Hepatic stellate cell (primary cell): ENCODE data around the gene PAX7.
"Not testable (repeated sequence)": the region's sequence is repeated elsewhere in the genome, so short reads cannot be mapped to it uniquely, and the experiment has no call there.

ENCODE experiments used
- DNase-seq: peaks from one replicate; pipeline ENCODE4 v3.0.0; 2011; ENCODE audit warnings: low spot score

The PAX7 gene

DNA sequence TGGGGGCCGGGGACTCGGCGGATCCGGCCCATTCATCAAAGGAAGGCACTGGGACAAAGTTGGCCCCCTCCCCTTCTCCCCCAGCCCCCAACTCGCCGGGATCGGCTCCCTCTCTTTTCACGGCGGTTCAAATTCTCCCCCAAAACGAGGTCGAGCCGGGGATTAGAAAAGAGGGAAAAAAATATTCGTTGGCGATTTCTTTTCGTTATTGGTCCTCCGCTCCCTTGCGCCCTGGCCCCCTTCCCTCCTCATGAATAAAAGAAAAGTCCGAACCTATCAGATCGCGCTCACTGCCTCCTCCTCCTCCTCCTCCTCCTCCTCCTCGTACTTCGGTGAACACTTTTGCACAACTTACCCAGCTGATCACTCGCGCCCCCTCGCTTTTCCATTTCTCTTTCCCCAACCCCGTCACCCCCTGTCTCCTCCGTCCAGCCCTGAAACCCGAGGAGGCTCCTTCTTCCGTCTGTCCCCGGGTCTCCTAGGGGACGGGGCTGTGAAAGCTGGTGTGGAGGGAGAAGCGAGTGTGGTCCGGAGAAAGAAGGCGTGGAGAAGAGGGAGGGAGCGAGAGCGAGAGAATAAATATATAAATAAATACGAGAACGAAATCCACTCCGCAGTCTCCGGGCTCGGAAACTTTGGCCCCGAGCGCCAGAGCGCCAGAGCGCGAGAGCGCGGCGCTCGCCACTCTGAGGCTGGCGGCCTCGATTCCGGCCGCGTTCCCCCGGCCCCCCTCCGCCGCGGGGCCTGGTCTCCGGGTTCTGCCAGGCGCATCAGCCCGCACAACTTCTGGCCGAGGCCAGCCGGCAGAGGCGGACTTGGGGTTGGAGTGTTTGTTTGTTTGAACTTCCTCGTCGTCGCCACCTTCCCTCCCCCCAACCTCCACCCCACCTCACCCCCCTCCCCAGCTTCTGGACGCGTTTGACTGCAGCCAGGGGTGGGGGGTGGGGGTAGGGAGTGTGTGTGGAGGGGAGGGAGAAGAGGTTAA, at the start of gene PAX7:
TSS of gene PAX7 (plus strand) at position 336 of the 985 bp plus-strand sequence. CDS start 758 bp downstream, outside the sequence.
- DNase-seq, result no peak

DNA sequence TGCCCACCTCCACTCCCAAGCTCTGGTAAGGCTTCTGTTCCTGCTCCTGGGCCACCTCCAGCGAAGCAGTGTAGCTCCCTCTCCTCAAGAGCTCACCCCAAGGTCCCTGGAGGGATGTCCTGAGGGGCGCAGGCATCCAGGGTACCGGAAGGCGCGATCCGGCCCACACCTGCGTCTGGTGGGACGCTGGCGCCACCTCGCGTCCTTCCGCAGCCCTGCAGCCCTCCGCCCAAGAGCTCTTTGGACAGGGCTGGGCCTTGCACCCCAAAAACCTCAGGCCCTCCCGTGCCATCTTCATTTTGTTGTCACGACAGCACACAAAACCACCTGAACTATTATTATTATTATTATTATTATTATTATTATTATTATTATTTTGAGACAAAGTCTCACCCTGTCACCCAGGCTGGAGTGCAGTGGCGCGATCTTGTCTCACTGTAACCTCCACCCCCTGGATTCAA, 49.2 kb upstream of the PAX7 start:
- no peak for DNase-seq

DNA sequence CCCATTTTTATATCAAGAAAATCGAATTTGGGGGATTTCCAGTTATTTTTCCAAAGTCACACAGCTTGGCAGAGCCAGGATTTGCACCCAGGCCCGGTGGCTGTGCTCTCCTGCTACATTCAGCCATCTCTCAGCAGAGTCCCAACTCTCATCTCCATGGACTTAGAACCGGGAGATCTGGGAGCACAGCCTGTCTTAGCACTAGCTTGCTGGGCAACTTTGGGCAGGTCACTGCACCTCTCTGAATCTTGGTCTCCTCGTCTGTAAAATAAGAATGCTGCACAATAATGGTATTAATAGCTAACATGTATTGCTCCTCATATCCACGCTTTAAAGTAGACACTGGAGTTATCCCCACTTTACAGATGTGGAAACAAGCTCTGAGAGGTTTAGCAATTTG, 47.8 kb upstream of the PAX7 start:
- DNase-seq, result no peak

DNA sequence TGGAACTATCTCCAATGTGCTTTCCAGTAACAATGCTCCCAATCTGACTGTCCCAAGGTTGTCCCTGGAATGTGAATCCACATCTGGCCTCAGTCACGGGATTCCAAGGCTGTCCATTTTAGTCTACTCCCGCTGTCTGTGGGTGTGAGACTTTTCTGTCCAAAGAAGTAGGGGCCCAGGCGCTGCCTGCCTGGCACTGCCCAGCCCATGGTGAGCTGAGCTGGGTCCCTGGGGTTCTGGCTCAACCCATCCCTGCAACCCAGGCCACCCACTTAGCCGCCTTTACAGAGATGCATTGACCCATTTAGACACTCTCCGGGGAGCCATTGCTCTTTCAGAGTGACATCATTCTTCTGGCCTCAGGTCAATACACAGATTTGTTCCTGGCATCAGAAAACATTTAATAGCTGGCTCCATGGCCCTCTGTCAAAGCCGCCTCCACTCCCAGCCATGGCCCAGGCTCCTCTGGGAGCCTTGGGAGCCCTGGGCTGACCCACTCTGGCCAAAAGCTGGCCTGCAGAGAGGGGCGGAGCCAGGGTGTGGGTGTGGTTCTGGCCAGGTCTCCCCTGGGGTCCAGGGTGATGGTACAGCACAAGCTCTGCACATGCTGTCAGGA, 47.2 kb upstream of the PAX7 start:
- no peak for DNase-seq

DNA sequence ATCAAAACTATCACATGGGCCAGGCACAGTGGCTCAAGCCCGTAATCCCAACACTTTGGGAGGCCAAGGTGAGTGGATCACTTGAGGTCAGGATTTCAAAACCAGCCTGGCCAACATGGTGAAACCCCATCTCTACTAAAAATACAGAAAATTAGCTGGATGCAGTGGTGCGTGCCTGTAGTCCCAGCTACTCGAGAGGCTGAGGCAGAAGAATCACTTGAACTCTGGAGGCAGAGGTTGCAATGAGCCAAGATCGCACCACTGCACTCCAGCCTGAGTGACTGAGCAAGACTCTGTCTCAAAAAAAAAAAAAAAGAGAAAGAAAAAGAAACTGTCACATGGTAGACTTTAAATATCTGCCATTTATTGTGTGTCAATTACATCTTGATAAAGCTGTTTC, 44.6 kb upstream of the PAX7 start:
- DNase-seq, result not testable (repeated sequence)

DNA sequence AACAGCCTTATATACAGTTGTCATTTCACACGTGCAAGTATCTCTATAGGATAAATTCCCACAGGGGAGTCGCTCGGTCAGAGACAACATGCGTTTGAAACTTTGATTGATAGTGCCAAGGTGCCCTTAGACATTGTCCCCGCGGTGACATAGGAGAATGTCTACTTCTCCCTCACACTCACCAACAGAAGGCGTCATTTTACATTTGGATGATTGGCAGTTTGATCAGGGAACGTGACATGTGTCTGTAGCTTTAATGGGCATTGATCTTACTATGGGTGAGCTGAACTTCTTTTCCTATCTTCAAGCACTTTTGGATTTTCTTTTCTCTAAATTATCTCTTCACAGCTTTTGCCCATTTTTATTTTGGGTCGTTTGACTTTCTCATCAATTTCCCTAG, 42.6 kb upstream of the PAX7 start:
- DNase-seq, result no peak

DNA sequence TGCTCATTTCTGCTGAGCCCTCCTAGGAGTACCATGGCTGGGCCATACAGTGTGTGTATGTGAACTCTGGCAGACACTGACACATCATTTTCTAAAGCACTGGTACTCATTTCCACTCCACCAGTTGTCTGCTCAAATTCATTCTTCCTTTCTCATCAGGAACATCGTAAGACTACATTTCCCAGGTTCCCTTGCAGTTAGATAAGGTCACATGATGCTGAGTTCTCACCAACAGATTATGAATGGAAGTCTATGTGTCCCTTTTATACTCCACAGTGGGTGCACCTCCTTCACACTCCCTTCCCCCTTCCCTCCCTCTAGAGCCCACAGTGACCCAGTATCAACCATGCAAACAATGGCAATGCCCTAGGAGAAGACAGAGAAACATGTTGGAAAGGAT, 38.3 kb upstream of the PAX7 start:
- no peak for DNase-seq

DNA sequence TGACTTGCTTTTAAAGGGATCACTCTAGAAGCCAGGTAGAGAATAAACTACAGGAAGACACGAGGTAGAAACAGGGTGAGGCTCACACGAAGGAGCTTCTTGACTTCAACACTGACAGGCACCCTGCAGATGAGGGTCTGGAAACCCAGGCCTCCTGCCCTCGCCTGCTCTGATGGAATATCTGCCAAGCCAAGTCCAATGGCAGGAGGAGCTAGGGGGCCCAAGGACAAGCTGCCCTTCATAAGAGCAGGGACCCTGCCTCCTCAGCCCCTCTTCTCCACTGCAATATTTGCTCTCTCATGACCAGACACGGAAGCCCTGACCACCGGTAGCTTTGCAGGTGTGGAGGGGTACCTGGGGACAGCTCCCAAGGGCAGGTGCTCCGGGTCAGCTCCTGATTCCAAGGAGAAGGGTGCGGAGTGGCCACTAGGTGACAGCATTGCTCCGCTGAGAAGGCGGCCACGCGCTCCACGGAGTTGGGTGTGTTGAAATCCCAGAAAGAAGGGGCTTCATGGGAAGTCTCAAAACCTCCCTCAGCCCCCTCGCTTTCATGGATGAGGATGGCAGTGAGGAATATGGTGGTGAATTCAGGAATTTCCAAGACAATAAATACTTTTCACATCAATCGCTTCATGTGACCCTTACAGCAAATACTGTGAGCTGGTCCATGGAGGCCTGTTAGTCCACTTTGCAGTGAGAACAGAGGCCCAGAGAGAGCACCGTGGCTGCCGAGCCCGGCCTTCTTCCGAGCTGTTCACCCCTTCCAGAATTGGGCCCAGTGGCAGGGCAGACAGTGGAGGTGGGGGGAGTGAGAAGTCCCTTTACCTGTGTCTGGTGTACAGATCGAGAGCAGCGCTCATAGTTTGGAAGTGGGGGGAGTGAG, 33.2 kb upstream of the PAX7 start:
- peak; percentile 54 for DNase-seq

DNA sequence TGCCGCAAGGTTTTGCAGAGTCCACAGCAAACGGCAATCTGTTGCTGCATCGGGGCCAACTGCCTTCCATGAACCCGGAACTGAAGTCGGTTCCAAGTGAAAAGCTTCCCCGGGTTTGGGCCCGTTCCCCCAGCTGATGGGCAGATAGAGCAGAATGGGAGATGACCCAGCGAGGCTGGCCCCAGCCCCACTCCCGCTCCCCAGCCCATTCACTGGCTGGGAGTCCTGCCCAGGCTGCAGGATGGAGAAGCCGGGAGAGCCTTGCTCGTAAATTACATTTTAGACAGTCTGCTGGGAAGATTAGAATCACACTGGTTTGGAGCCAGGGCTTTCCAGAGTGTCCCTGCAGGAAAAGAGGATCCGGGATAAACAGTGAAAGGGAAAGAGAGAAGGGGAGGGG, 31.6 kb upstream of the PAX7 start:
- DNase-seq, result no peak

DNA sequence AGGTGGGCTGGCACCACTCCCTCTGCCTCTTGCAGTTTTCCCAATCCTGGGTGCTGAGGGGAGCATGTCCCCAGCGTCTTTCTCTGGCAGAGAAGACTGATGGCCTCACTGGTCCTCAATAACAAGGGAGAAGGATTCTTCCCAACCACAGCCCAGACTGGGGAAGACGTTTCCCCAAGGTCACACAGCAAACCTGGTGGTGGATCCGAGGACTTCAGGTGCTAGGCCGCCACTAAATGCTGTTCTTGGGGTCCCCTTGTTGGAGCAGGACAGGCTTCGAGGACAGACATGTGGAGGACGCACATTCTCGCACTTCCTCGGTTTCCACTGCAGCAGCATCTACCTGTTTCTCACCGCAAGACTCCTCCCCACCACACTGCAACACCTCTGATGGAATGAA, 30.9 kb upstream of the PAX7 start:
- DNase-seq, result no peak

DNA sequence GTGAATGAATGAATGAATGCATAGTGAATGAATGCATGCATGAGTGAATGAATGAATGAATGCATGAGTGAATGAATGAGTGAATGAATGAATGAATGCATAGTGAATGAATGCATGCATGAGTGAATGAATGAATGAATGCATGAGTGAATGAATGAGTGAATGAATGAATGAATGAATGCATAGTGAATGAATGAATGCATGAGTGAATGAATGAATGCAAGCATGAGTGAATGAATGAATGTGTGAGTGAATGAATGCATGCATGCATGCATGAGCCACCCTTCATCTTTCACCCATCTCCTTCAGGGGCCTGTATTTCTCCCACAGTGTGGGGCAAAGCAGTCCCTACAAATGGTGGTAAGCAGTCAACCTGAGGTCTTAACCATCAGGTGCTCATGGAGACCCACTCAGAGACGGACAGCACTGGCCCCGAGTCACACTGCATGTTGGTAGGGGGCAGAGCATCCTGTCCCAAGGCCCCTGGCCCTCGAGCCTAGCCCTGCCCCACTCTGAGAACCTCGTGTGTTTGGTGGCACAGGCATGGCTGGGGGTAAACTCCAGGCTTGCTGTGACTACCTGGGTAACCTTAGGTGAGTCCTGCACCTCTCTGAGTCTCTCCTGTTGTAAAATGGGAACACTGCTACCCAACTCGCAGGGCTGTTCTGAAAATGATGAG, 28.0 kb upstream of the PAX7 start:
- DNase-seq, result no peak

DNA sequence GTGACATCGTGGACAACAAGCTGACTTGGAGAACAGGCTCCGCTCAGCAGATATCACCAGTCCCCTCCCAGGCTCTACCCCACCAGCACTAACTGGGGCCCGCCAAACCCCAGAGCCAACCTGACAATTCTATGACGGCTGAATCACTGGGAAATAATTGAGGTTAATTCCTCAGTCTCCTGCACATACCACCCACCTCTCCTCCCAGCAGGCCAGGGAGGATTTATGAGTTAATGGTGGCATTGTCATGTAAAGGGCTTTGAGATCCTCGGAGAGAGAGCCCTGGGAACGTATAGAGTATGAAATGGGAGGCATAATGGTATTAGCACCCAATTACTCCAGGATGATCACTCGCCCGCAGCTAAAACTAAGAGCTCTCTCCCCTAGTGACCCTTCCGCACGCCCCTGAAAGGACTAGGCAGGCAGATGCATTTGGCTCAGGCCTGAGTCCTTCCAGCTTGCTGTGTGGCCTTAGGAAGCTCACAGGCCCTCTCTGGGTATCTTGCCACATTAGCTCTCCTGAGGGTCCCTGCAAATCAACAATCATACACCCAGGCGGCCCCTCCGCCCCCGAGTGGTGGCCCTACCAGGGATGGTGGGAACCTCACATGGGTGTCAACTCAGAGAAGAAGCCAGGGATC, 27.3 kb upstream of the PAX7 start:
- DNase-seq, result no peak

DNA sequence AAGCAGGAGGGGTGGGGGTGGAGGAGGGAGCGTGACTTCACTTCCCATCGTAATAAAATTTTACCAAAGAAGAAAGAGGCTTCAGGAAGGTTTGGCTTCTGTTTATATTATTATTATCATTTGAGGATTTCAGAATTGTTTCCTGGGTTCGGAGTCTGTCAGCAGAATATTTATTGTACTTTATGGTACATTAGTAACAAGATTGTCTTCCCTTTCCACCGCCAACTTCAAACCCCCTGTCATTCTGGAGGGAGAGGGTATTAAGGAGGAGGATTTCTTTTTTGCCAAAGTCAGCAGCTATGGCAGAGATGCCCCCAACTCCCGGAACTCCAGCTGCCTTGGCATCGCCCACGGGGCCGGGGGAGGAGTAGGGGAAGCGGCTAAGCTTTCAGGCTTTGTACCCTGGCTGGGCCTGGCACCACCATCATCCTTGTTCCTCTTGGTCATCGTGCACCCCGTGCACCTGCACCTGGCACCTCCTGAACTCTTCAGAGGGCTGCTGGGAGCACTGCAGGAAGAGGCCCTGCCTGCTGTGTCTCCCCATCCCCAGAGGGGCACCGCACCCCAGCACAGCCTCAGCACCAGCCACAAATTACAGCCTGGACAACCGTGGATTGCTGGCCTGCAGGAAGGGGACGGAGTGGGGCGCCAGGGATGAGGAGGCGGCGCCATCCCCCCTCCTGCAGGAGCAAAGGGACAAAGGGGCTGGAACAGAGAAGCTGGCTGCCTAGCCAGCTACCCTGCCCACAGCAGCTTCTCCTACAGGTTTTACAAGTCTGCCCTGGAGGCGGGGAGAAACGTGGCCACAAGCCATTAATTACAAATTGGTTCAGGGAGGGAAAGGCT, 24.0 kb upstream of the PAX7 start:
- no peak for DNase-seq

DNA sequence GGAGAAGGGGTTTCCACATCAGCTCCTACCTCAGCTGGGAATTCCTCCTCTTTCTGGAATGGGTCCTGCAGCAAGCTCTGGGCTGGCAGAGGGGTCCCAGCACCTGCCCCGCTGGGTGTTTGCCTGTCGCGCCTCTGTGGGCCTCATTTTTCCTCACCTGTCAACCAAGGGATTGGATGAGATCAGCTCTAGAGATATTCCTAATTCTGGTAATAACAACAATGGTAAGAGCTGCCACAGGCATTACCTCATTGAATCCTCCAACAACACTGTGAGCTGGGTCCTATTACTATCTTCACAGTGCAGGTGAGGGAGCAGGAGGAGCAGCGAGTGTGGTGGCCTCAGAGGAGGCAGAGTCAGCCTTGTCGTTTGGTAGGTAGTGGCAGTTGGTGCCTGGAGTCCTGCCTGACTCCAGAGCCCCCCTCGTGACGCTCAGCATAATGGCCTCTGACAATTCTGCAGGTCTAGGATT, 23.3 kb upstream of the PAX7 start:
- DNase-seq, result no peak

DNA sequence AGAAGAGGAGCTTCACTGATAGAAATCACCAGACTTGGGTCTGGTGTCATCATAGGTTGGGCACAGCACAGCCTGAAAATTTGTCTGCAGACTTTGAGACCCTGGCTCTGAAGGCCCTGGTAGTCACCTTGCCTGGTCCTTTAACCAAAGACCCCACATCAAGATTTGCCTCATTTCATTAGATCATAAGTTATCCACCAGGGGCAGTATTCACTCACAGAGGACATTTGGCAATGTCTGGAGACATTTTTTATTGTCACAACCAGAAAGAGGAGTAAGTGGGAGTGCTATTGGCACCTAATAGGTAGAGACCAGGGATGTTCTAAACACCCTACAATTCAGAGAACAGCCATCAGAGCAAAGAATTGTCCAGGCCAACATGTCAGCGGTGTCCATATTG, 22.1 kb upstream of the PAX7 start:
- no peak for DNase-seq

DNA sequence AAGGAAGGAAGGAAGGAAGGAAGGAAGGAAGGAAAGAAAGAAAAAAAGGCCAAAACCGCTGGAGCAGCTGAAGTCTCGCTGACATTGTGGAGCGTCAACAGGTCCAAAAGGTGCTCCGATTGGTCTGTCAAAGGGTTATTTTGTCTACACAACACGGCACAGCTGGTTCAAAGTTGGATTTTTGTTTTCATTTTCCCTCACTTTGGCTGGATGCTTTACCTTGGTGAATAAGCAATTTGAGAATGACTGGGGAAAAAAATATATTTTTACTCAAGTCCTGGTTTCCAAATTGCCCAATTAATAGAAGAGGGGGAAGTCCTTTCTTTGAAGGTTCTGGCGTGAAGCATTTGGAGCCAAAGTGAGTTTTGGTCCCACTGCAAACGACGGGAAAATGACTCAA, 19.3 kb upstream of the PAX7 start:
- DNase-seq, result no peak

DNA sequence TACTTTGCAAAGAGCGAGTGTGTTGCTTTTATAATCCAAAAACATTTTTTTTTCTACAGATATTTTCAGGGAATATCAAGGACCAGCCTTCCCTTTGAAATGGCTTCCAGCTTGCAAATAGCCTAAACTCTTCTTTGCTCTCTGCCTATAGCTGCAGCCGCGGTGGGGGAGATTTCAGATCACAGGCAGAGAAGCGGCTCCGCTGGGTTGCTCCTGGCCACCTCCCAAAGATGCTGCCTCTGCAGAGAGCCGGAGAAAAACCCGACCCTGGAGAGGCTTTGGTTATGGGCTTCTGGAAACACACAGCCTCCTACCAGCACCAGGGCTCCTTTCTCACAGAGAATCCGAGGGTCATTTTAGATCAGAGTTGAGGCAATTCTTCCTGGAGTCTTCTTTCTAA, 18.6 kb upstream of the PAX7 start:
- DNase-seq, result no peak

DNA sequence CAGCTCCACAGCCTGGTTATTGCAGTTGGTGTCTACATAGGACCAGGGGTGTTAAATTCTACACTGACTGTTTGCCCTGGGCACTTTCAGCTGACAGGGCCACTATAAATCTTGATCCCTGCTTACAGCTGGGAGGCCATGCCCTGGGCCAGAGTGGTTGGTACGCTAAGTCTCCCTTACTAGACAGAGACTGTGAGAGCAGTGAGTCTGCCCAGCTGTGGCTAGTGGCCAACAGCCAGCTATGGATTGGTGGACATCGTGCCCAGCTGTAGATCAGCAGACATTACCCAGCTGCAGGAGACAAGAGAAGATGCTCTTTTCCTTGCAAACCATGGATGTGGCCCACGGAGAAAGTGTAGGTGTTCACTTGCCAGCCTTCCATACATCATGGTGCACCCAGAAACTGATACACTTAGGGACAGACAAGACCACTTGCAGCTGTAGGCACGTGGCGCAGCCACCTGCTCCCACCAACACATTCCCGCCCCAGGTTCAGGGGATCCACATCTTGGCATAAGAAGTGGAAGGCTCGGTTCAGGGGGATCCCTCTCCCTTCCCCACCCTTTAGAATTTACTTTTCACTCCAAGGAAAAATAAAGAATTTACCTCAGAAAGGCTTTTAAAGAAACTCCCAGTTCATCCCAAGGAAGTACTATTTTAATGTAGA, 16.4 kb upstream of the PAX7 start:
- DNase-seq, result no peak
